Activated naive CD4-positive, alpha-beta T cell treated with anti-CD3 and anti-CD28 coated beads, Interleukin-2, amount 50 U/mL, for 24 hours (primary cell): ENCODE results near the gene CAMSAP1.
"Not testable (repeated sequence)": the region's sequence is repeated elsewhere in the genome, so short reads cannot be mapped to it uniquely, and the experiment has no call there.

ENCODE experiments used
- H3K27ac Mint-ChIP-seq: one replicate; pipeline ENCODE4 v1.8.0; 2021; ENCODE audit warnings: mild to moderate bottlenecking, mixed read lengths
- H3K27me3 Mint-ChIP-seq: one replicate; pipeline ENCODE4 v1.8.0; 2021; ENCODE audit warnings: mixed read lengths
- H3K36me3 Mint-ChIP-seq: one replicate; pipeline ENCODE4 v1.8.0; 2021; ENCODE audit warnings: mixed read lengths
- H3K4me1 Mint-ChIP-seq: one replicate; pipeline ENCODE4 v1.8.0; 2021; ENCODE audit warnings: mixed read lengths
- H3K4me3 Mint-ChIP-seq: one replicate; pipeline ENCODE4 v1.8.0; 2021; ENCODE audit warnings: mild to moderate bottlenecking, mixed read lengths
- H3K9me3 Mint-ChIP-seq: one replicate; pipeline ENCODE4 v1.8.0; 2021; ENCODE audit warnings: mixed read lengths

Gene CAMSAP1

DNA sequence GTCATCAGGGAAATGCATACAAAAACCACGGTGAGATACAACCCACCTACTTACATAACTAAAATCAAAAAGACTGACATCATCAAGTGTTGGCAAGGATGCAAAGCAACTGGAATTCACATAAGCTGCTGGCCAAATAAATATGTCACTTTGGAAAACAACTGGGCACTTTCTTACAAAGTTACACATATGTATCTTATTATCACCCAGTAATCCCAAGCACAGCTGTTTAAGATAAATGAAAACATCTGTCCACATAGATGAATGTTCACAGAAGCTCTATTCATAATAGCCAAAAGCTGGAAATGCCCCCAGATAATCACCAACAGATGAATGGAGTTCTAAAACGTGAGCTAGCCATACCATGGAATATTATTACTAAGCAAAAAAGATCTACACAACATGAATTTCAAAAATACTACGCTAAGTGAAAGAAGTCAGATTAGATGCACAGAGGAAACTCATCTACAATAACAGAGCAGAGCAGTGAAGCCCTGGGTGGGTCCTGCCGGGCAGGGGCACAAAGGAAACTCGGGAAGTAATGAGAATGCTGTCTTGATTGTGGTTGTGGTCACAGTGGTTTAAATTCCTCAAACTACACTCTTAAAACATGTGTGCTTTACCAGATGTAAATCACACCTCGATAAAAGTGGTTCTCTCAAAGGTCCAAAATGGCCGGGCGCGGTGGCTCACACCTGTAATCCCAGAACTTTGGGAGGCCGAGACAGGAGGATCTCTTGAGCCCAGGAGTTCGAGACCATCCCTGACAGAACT lies 8.5 kb downstream of the CAMSAP1 start:
- H3K27ac Mint-ChIP-seq: no peak overlapping the region
- H3K9me3 Mint-ChIP-seq: no peaks in the 10 kb centered on the region
- H3K36me3 Mint-ChIP-seq: peaks cover 19% of the 10 kb centered on the region
- H3K4me3 Mint-ChIP-seq: peak overlapping the region; percentile 1
- peaks cover 86% of the 10 kb centered on the region for H3K4me1 Mint-ChIP-seq
- H3K27me3 Mint-ChIP-seq: no peaks in the 10 kb centered on the region

DNA sequence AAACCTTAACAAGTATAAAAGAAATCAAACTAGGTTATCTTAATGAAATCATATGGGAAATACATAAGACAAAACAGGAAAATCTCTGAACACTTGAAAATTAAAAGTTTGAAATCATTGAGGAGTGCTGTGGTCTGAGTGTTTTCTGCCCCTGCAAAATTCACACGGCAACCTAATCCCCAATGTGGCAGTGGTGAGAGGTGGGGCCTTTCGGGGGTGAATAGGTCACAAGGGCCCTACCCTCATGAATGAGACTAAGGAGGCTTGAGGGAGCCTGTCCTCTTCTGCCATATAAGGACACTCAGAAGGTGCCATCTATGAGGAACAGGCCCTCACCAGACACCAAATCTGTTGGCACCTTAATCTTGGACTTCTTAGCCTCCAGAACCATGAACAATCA lies 10.7 kb downstream of the CAMSAP1 start:
- Mint-ChIP-seq H3K27ac (no peak overlapping the region), H3K4me1 (peaks cover 83% of the 10 kb centered on the region), H3K4me3 (no peak overlapping the region), H3K36me3 (peaks cover 13% of the 10 kb centered on the region), H3K27me3 (no peaks in the 10 kb centered on the region), H3K9me3 (no peaks in the 10 kb centered on the region)

DNA sequence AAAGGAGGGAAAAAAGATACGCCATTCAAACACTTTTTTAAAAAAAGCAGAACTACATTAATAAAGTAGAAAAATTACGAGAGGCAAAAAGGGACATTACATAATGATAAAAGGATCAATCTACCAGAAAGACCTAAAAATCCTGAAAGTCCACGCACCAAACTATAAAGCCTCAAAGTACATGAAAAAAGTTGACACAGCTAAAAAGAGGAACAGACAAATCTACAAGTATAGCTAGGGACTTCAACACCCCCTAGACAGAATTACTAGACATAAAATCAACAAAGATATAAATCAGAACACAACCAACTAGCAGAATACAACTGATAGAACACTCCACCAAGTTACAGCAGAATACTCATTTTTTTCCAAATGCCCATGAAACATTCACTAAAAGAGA lies 11.1 kb downstream of the CAMSAP1 start:
- H3K36me3 Mint-ChIP-seq: peaks cover 12% of the 10 kb centered on the region
- no peaks in the 10 kb centered on the region for H3K27me3 Mint-ChIP-seq
- H3K9me3 Mint-ChIP-seq: no peaks in the 10 kb centered on the region

DNA sequence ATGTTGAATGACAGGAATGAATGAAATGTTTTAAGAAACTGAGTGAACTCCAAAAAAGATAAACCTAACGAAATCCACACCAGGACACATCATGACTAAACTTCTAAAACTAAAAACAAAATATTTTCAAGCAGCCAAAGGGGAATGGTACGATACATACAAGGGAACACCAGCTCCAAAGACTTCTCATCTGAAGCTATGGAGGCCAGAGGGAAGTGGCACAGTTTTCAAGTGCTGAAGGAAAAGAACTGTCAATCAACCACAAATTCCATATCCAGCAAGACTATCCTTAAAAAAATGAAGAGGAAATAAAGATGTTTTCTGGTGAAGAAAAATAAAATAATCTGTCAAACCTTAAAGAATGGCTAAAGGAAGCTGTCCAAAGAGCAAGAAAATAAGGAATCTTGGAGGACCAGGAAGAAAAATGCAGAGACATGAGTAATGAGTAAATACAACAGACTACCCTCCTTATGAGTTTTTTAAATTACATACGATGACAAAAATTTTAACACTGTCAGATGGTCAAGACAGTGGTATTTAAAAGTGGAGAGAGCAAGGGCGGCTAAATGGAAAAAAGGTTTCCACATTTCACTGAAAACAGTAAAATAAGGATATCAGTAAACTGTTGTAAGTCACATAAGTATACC lies 12.0 kb downstream of the CAMSAP1 start:
- no peak overlapping the region for H3K27ac Mint-ChIP-seq
- H3K9me3 Mint-ChIP-seq: no peaks in the 10 kb centered on the region
- H3K4me1 Mint-ChIP-seq: peaks cover 88% of the 10 kb centered on the region
- no peaks in the 10 kb centered on the region for H3K27me3 Mint-ChIP-seq
- no peak overlapping the region for H3K4me3 Mint-ChIP-seq
- peaks cover 12% of the 10 kb centered on the region for H3K36me3 Mint-ChIP-seq

More for the DNA sequence above, 11.1 kb downstream of the CAMSAP1 start:
- H3K4me3 Mint-ChIP-seq: no peak overlapping the region
- H3K4me1 Mint-ChIP-seq: peaks cover 83% of the 10 kb centered on the region
- no peak overlapping the region for H3K27ac Mint-ChIP-seq

DNA sequence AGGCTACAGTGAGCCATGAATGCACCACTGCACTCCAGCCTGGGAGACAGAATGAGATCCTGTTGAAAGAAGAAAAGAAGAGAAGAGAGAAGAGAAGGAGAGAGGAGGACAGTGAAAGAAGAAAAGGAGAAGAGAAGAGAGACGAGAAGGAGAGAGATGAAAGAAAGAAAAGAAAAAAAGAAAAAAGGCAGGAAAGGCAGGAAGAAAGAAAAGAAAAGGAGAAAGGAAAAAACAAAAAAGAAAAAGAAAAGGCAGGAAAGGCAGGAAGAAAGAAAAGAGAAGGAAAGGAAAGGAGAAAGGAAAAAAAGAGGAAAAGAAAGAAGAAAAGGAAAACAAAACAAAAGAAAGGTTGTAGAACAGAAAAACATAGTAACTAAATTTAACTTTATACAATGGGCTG lies 14.2 kb downstream of the CAMSAP1 start:
- H3K4me1 Mint-ChIP-seq: peaks cover 85% of the 10 kb centered on the region
- H3K9me3 Mint-ChIP-seq: no peaks in the 10 kb centered on the region
- no peaks in the 10 kb centered on the region for H3K27me3 Mint-ChIP-seq
- no peak overlapping the region for H3K4me3 Mint-ChIP-seq
- peaks cover 5% of the 10 kb centered on the region for H3K36me3 Mint-ChIP-seq
- peak overlapping the region; percentile 20 for H3K27ac Mint-ChIP-seq

DNA sequence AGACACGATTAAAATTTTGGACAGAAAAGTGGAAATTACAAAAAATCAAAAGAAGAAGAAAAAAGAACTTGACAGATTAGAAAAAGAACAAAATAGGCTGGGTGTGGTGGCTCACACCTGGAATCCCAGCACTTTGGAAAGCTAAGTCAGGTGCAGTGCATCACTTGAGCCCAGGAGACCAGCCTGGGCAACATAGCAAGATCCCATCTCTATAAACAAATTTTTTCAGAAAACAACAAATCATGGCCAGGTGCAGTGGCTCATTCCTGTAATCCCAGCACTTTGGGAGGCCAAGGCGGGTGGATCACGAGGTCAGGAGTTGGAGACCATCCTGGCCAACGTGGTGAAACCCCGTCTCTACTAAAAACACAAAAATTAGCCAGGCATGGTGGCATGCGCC lies 15.0 kb downstream of the CAMSAP1 start:
- H3K36me3 Mint-ChIP-seq, H3K27me3 Mint-ChIP-seq, H3K9me3 Mint-ChIP-seq, H3K27ac Mint-ChIP-seq, H3K4me3 Mint-ChIP-seq: not testable (repeated sequence)
- H3K4me1 Mint-ChIP-seq: peaks cover 85% of the 10 kb centered on the region

DNA sequence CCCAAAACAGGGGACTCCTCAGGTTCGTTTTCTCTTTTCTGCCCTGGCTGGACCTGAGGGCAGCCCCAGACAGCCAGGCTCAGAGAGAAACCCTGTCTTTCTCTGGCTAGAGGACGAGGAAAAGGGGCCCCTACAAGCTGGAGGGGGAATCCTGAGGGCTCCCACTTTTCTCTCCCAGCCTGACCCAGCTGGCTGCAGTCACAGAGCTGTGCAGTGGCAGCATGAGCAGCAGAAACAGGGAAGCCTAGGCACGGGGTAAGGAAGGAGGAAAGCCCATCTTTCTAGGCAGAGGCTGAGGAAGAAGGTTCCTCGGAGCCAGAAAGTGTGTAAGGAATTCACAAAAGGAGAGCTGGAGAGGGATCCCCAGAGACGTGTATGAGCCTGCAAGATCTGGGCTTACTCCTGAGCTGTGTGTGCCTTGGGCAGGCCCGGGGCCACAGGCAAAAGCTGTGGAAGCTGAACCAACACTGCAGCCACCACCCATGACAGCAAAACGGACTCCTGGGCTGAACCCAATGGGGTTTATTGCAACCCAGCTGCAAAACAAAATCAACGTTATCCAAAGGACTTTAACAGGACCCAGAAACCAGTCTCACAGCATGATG lies 16.2 kb downstream of the CAMSAP1 start:
- Mint-ChIP-seq H3K27ac (no peak overlapping the region), H3K9me3 (no peaks in the 10 kb centered on the region), H3K27me3 (no peaks in the 10 kb centered on the region), H3K36me3 (peaks cover 3% of the 10 kb centered on the region), H3K4me3 (no peak overlapping the region), H3K4me1 (peaks cover 86% of the 10 kb centered on the region)

DNA sequence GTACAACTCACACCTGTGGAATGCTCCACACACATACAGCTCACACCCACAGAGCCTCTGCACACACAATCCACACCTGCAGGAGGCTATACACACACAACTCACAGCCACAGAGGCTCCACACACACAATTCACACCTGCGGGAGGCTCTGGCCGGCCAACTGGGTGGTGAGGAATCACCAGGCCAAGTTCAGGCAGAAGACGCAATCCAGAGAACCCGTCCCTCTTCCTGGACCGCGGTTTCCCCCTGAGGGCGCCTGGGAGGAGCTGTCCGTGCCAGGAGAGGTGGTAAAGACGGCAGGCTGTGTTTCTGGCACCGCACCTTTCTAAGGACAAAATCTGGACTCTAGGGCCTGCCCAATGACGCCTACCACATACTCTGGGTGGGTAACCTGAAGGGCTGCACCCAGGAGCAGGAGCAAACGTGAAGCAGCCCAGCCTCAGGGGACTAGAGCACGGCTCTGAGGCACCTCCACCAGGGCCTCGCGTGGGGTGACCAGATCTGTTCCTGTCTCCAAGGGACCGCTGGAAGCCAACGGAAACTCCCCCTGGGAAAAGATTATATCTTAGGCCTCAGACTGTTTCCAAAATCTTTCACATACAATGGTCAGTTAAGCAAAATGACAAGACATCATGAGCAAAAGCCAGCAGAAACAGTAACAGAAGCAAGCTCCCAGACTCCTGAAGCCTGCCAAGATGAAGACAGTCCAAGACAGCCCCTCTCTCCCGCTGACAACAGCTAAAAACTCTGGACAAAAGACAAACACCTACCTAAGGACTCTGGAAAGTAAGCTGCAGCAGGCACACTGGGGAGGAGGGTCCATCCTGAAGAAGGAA lies 16.9 kb downstream of the CAMSAP1 start:
- H3K9me3 Mint-ChIP-seq: no peaks in the 10 kb centered on the region
- peaks cover 3% of the 10 kb centered on the region for H3K36me3 Mint-ChIP-seq
- H3K27ac Mint-ChIP-seq: no peak overlapping the region
- no peaks in the 10 kb centered on the region for H3K27me3 Mint-ChIP-seq
- H3K4me1 Mint-ChIP-seq: peaks cover 86% of the 10 kb centered on the region
- no peak overlapping the region for H3K4me3 Mint-ChIP-seq

DNA sequence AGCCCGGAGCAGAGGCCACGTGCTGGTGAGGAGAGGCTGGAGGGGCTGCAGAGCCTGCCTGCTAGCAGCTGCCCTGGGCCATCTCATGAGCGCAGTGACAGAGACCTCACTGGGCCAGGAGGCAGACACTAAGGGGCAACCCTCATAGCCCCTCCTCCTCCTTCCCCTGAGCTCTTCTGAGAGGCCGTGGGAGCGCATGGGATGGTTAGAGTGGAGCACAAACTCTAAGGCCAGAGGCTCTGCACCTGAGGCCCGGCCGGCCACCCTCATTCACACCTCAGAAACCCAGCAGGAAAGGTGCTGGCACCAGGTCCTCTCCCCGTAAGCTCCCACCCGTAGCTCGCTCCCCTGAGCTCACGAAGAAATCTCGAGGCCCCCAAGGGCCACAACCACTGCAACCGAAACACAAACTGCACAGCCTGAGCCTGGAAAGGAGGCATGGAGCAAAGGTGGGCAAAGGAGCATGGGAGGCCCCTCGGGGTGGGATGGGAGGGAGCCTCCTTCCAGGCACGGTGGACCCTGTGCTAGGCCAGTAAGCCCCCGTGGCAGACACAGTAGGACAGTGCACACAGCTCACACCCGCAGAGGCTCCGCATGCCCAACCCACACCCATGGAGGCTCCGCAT lies 17.7 kb downstream of the CAMSAP1 start:
- Mint-ChIP-seq H3K27ac (no peak overlapping the region), H3K4me3 (no peak overlapping the region), H3K36me3 (no peaks in the 10 kb centered on the region), H3K27me3 (no peaks in the 10 kb centered on the region), H3K4me1 (peaks cover 85% of the 10 kb centered on the region), H3K9me3 (no peaks in the 10 kb centered on the region)

DNA sequence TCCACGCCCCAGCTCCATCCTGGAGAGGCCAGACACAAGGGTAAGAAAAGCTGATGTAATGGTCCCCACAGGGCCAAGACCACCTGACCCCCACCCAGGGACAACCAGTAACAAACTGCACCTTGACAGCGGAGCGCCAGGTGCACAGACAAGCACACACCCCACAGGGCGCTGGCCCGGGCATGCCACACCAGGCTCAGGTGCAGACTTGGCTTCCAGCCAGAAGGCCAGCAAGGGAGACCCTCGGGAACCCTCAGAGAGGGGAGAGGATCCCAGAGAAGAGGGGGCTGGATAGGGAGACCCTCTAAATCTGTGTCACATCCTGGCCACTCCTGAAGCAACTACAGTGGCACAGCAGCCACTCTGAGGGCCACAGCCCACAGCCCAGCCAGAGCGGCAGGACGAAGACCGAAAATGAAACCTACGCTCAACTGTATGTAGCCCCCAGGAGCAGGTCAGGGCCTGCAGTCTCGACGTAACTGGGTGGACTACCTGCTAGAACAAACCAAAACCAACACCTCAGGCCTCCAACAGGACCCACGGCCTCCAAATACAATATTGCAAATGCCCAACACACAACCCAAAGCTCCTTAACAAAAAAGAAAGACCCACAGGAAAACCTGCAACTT lies 18.5 kb downstream of the CAMSAP1 start:
- Mint-ChIP-seq H3K36me3 (no peaks in the 10 kb centered on the region), H3K27ac (no peak overlapping the region), H3K4me3 (peak overlapping the region; percentile 58), H3K4me1 (peaks cover 87% of the 10 kb centered on the region), H3K9me3 (no peaks in the 10 kb centered on the region), H3K27me3 (no peaks in the 10 kb centered on the region)

DNA sequence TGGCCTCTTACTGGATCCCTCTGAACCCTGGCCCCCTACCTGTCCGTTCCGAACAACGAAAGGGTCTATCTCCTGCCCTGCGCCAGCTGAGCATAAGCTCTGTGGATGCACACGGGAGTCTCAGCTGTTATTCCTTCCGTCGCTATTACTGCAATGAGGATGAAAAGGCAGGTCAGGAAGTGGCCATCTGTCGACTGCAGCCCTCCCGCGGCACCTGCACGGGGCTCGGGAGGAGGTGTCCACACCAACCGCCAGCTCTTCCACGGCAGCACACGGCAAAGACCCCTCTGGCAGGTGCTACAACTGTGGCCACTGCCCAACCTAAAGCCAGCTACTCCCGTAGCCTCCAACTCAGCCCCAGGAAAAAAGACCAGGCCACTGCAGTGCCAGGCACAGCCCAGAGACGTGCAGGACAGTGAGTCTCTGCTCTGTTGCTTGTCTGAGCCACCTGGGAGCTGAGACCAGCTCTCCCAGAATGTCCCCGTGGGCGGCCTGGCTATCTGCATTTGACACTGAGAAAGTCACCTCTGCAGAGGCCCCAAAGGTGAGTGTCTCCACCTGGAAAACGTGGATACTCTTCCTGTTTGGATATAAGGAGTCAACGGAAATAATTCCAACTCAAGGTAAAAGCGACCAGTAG lies 19.1 kb downstream of the CAMSAP1 start:
- no peak overlapping the region for H3K27ac Mint-ChIP-seq
- H3K27me3 Mint-ChIP-seq: no peaks in the 10 kb centered on the region
- H3K4me3 Mint-ChIP-seq: peak overlapping the region; percentile 42
- no peaks in the 10 kb centered on the region for H3K36me3 Mint-ChIP-seq
- peaks cover 87% of the 10 kb centered on the region for H3K4me1 Mint-ChIP-seq
- no peaks in the 10 kb centered on the region for H3K9me3 Mint-ChIP-seq

DNA sequence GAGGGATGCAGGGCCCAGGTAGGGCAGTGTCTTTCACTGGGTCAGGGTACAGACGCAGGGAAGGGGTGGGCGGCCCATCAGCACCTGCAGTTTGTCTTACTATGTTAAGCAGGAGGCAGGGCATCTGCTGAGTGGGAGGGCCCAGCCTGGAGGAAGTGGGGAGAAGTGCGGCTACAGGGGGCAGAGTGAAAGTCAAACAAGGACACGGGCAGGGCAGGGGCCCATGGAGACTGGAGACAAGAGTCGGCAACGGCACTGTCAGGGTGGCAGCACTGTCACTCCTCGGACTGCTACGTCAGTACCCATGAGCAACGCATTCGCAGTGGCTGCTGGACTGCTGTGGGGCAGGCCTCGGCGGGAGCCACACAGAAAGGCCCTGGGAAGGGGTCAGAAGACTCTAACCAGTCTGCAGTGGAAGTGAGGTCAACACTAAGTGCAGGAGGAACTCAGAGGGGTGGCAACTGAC lies 19.7 kb downstream of the CAMSAP1 start:
- H3K4me1 Mint-ChIP-seq: peaks cover 88% of the 10 kb centered on the region
- no peaks in the 10 kb centered on the region for H3K9me3 Mint-ChIP-seq
- peak overlapping the region; percentile 78 for H3K27ac Mint-ChIP-seq
- H3K36me3 Mint-ChIP-seq: no peaks in the 10 kb centered on the region
- no peaks in the 10 kb centered on the region for H3K27me3 Mint-ChIP-seq
- H3K4me3 Mint-ChIP-seq: peak overlapping the region; percentile 82

DNA sequence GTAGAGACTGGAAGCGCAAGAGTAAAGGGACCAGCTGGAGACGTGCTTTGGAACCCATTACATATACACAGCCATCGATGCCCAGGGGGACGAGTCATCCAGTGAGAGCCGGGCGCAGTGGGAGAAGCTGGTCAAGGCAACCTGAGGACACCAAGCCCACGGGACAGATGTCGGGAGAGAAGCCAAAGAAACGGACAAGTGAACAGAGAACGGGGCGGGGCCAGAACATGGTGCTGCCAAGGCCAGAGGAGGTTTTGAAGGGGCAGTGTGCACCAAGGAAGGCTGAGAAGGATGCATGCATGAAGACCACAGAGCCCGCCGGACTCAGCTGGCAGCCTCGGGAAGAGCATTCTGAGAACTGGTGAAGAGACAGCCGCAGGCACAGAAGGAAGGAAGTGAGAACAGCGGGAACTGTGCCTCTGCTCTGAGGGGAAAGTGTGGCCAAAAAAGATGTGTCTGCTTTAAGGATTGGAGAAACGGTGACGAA lies 20.3 kb downstream of the CAMSAP1 start:
- H3K27me3 Mint-ChIP-seq: no peaks in the 10 kb centered on the region
- peaks cover 84% of the 10 kb centered on the region for H3K4me1 Mint-ChIP-seq

More for the DNA sequence above, 20.3 kb downstream of the CAMSAP1 start:
- Mint-ChIP-seq H3K27ac (peak overlapping the region; percentile 78), H3K36me3 (no peaks in the 10 kb centered on the region), H3K4me3 (peak overlapping the region; percentile 82), H3K9me3 (no peaks in the 10 kb centered on the region)
